HG03342 (cell line): ENCODE measurements around the gene SYK.

Source experiments
- ATAC-seq: cut with Tn5 transposase; IDR thresholded peaks from one replicate; pipeline ENCODE4 v1.9.1; 2021; ENCODE audit warnings: mild to moderate bottlenecking, moderate library complexity; ENCODE audit not compliant: unreplicated experiment

The SYK gene

GRCh38 chr9:90846770-90847419 lies 45.3 kb downstream of the SYK start:
- no peak for ATAC-seq

GRCh38 chr9:90847971-90848370 lies 46.4 kb downstream of the SYK start:
- no peak for ATAC-seq

- no peak for ATAC-seq
These were observed 47.2 kb downstream of the SYK start for GRCh38 chr9:90848866-90849265.

- ATAC-seq: no peak
These were observed 49.8 kb downstream of the SYK start for GRCh38 chr9:90851444-90851843.

GRCh38 chr9:90853945-90854344 lies 52.3 kb downstream of the SYK start:
- ATAC-seq: no peak

GRCh38 chr9:90854637-90855175 lies 53.1 kb downstream of the SYK start:
- ATAC-seq: no peak

GRCh38 chr9:90855208-90855902 lies 53.7 kb downstream of the SYK start:
- no peak for ATAC-seq

GRCh38 chr9:90857091-90857490 lies 55.5 kb downstream of the SYK start:
- ATAC-seq: no peak

- ATAC-seq: no peak
These were observed 56.2 kb downstream of the SYK start for GRCh38 chr9:90857855-90858254.

- no peak for ATAC-seq
These were observed 56.9 kb downstream of the SYK start for GRCh38 chr9:90858457-90858901.

GRCh38 chr9:90860382-90860781 lies 58.8 kb downstream of the SYK start:
- ATAC-seq: no peak

- no peak for ATAC-seq
These were observed 59.2 kb downstream of the SYK start for GRCh38 chr9:90860826-90861225.

GRCh38 chr9:90861380-90861779 lies 59.8 kb downstream of the SYK start:
- ATAC-seq: no peak

GRCh38 chr9:90861826-90862740 lies 60.5 kb downstream of the SYK start:
- ATAC-seq: no peak

GRCh38 chr9:90864779-90865178 lies 63.2 kb downstream of the SYK start:
- no peak for ATAC-seq

- no peak for ATAC-seq
These were observed 65.5 kb downstream of the SYK start for GRCh38 chr9:90867101-90867500.

GRCh38 chr9:90868555-90868954 lies 66.9 kb downstream of the SYK start:
- ATAC-seq: no peak

- ATAC-seq: no peak
These were observed 67.7 kb downstream of the SYK start for GRCh38 chr9:90869361-90869760.

- ATAC-seq: no peak
These were observed 69.2 kb downstream of the SYK start for GRCh38 chr9:90870621-90871326.

- ATAC-seq: no peak
These were observed 69.8 kb downstream of the SYK start for GRCh38 chr9:90871327-90871935.
